Uterus (tissue), 2 donors: ENCODE data around the gene SENP8.

ENCODE experiments used
- CTCF ChIP-seq, 4 experiments: fragments of 200-600 bp in 2 of 4; fragments of 450-650 bp in 2 of 4; sonication (generic) in 2 of 4; IDR thresholded peaks; one replicate each; pipeline ENCODE4 v1.5.1; 2016 to 2019; ENCODE audit warnings: antibody characterized with exemption in 4 of 4, mild to moderate bottlenecking in 2 of 4, moderate library complexity in 1 of 4
- POLR2A ChIP-seq, 2 donors: fragments of 450-650 bp; IDR thresholded peaks; one replicate each; pipeline ENCODE4 v1.6.1; 2016; ENCODE audit warnings: antibody characterized with exemption in 2 of 2, mild to moderate bottlenecking in 1 of 2, moderate library complexity in 1 of 2

GRCh38 chr15:72153269-72154000 lies 35.2 kb downstream of the SENP8 start:
- no peak for TF ChIP-seq CTCF (IDR thresholded peaks at IDR 0.05)
- no peak for TF ChIP-seq POLR2A (IDR thresholded peaks at IDR 0.05)
